Measurements from ENCODE around the gene USH2A.

- TF ChIP-seq, protein P1, sequence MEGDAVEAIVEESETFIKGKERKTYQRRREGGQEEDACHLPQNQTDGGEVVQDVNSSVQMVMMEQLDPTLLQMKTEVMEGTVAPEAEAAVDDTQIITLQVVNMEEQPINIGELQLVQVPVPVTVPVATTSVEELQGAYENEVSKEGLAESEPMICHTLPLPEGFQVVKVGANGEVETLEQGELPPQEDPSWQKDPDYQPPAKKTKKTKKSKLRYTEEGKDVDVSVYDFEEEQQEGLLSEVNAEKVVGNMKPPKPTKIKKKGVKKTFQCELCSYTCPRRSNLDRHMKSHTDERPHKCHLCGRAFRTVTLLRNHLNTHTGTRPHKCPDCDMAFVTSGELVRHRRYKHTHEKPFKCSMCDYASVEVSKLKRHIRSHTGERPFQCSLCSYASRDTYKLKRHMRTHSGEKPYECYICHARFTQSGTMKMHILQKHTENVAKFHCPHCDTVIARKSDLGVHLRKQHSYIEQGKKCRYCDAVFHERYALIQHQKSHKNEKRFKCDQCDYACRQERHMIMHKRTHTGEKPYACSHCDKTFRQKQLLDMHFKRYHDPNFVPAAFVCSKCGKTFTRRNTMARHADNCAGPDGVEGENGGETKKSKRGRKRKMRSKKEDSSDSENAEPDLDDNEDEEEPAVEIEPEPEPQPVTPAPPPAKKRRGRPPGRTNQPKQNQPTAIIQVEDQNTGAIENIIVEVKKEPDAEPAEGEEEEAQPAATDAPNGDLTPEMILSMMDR (IDR thresholded peaks at IDR 0.05; ENCODE audit: insufficient read depth, low read length, poor library complexity, severe bottlenecking): no peak
- TF ChIP-seq EZH2phosphoT487 (conservative IDR thresholded peaks at IDR 0.05; ENCODE audit: low read length): no peak
These were observed 822.9 kb downstream of the USH2A start for GRCh38 chr1:215600258-215600792.

All from SU-DHL-6 (cell line).